HEK293 (cell line): ENCODE data around the gene CD200.

Experiments
- CTCF ChIA-PET: fragments of 350-600 bp; formaldehyde crosslinking; extraction: SDS; loops from one replicate; lab custom pipeline; 2021; ENCODE audit warnings: antibody characterized with exemption; lab: Yijun Ruan, JAX
- POLR2A ChIA-PET: fragments of 300-600 bp; formaldehyde crosslinking; extraction: SDS; loops from one replicate; lab custom pipeline; 2020; ENCODE audit warnings: antibody characterized with exemption, inconsistent platforms; lab: Yijun Ruan, JAX
- H3K27ac ChIP-seq: fragments of 200-500 bp; sonication (Bioruptor generic); 2 replicates; pipeline ENCODE4 v1.5.1; 2014; ENCODE audit warnings: low read depth, low read length, control low read depth, inconsistent platforms; ENCODE audit errors: extremely low read depth
- H3K36me3 ChIP-seq, 2 experiments: fragments of 200-500 bp in 1 of 2; sonication (Bioruptor generic) in 1 of 2; 1 replicate in 1 of 2; 2 replicates in 1 of 2; pipeline ENCODE4 v1.5.1; 2014 to 2017; ENCODE audit warnings: inconsistent platforms in 2 of 2, low read length in 2 of 2; ENCODE audit not compliant: control insufficient read depth in 2 of 2, insufficient read depth in 1 of 2
- H3K4me1 ChIP-seq: fragments of 200-500 bp; sonication (Bioruptor generic); 2 replicates; pipeline ENCODE4 v1.5.1; 2014; ENCODE audit warnings: mild to moderate bottlenecking, low read length, inconsistent platforms; ENCODE audit not compliant: control insufficient read depth, insufficient read depth
- H3K4me3 ChIP-seq: 2 replicates; pipeline ENCODE4 v1.5.1; 2011; ENCODE audit warnings: low read depth, mild to moderate bottlenecking, control low read depth, low read length, moderate library complexity
- H3K9me3 ChIP-seq: fragments of 200-500 bp; sonication (Bioruptor generic); 2 replicates; pipeline ENCODE4 v1.5.1; 2014; ENCODE audit warnings: low read depth, low read length, inconsistent platforms; ENCODE audit not compliant: control insufficient read depth, insufficient read depth
- BCL11B ChIP-seq: fragments of 450-650 bp; formaldehyde crosslinking; IDR thresholded peaks from 2 replicates; pipeline ENCODE4 v1.5.1; 2016; ENCODE audit warnings: low read depth, missing biosample characterization, missing genetic modification characterization
- KLF10 ChIP-seq: fragments of 450-650 bp; IDR thresholded peaks from 2 replicates; pipeline ENCODE4 v1.5.1; 2018; ENCODE audit warnings: missing biosample characterization, mild to moderate bottlenecking, missing genetic modification characterization
- WT1 ChIP-seq: fragments of 450-650 bp; formaldehyde crosslinking; IDR thresholded peaks from 2 replicates; pipeline ENCODE4 v1.5.1; 2016; ENCODE audit warnings: missing biosample characterization, missing genetic modification characterization
- ZBTB17 ChIP-seq: fragments of 450-650 bp; formaldehyde crosslinking; IDR thresholded peaks from 2 replicates; pipeline ENCODE4 v1.5.1; 2016; ENCODE audit warnings: missing biosample characterization, missing genetic modification characterization
- ZBTB7A ChIP-seq: fragments of 450-650 bp; formaldehyde crosslinking; IDR thresholded peaks from 2 replicates; pipeline ENCODE4 v1.5.1; 2016; ENCODE audit warnings: low read depth, missing biosample characterization, missing genetic modification characterization
- ZFP69B ChIP-seq: fragments of 450-650 bp; formaldehyde crosslinking; IDR thresholded peaks from 2 replicates; pipeline ENCODE4 v1.5.1; 2016; ENCODE audit warnings: missing biosample characterization, missing genetic modification characterization
- ZNF10 ChIP-seq: fragments of 450-650 bp; formaldehyde crosslinking; IDR thresholded peaks from 2 replicates; pipeline ENCODE4 v1.5.1; 2017; ENCODE audit warnings: missing biosample characterization, missing genetic modification characterization
- ZNF133 ChIP-seq: fragments of 450-650 bp; formaldehyde crosslinking; IDR thresholded peaks from 2 replicates; pipeline ENCODE4 v1.5.1; 2016; ENCODE audit warnings: missing biosample characterization, missing genetic modification characterization
- ZNF175 ChIP-seq: fragments of 450-650 bp; formaldehyde crosslinking; IDR thresholded peaks from 2 replicates; pipeline ENCODE4 v1.5.1; 2016; ENCODE audit warnings: missing biosample characterization, missing genetic modification characterization
- ZNF214 ChIP-seq: fragments of 450-650 bp; formaldehyde crosslinking; IDR thresholded peaks from 2 replicates; pipeline ENCODE4 v1.5.1; 2017; ENCODE audit warnings: missing biosample characterization, mild to moderate bottlenecking, missing genetic modification characterization, borderline replicate concordance
- ZNF239 ChIP-seq: fragments of 450-650 bp; formaldehyde crosslinking; IDR thresholded peaks from 2 replicates; pipeline ENCODE4 v1.5.1; 2016; ENCODE audit warnings: missing biosample characterization, missing genetic modification characterization
- ZNF292 ChIP-seq: fragments of 450-650 bp; formaldehyde crosslinking; IDR thresholded peaks from 2 replicates; pipeline ENCODE4 v1.5.1; 2016; ENCODE audit warnings: low read depth, missing biosample characterization, missing genetic modification characterization, borderline replicate concordance
- ZNF37A ChIP-seq: fragments of 450-650 bp; IDR thresholded peaks from 2 replicates; pipeline ENCODE4 v1.5.1; 2018; ENCODE audit warnings: missing biosample characterization, missing genetic modification characterization
- ZNF426 ChIP-seq: fragments of 450-650 bp; formaldehyde crosslinking; IDR thresholded peaks from 2 replicates; pipeline ENCODE4 v1.5.1; 2017; ENCODE audit warnings: missing biosample characterization, missing genetic modification characterization, mild to moderate bottlenecking, inconsistent platforms, moderate library complexity
- ZNF530 ChIP-seq: fragments of 450-650 bp; formaldehyde crosslinking; IDR thresholded peaks from 2 replicates; pipeline ENCODE4 v1.5.1; 2016; ENCODE audit warnings: low read depth, missing biosample characterization, missing genetic modification characterization
- ZNF645 ChIP-seq: fragments of 450-650 bp; formaldehyde crosslinking; IDR thresholded peaks from 2 replicates; pipeline ENCODE4; 2016; ENCODE audit warnings: missing biosample characterization, missing genetic modification characterization
- ZNF664 ChIP-seq: fragments of 450-650 bp; formaldehyde crosslinking; IDR thresholded peaks from 2 replicates; pipeline ENCODE4 v1.5.1; 2016; ENCODE audit warnings: missing biosample characterization, missing genetic modification characterization
- ZNF747 ChIP-seq: fragments of 450-650 bp; formaldehyde crosslinking; IDR thresholded peaks from 2 replicates; pipeline ENCODE4 v1.5.1; 2016; ENCODE audit warnings: missing biosample characterization, missing genetic modification characterization
- ZNF843 ChIP-seq: fragments of 450-650 bp; formaldehyde crosslinking; IDR thresholded peaks from 2 replicates; pipeline ENCODE4 v1.5.1; 2016; ENCODE audit warnings: missing biosample characterization, missing genetic modification characterization

Gene CD200

GRCh38 chr3:112302881-112303763, 29.8 kb upstream of the CD200 start:
- Histone ChIP-seq H3K36me3 (no peaks in the 10 kb centered on the region), H3K27ac (no peak overlapping the region), H3K4me1 (no peaks in the 10 kb centered on the region), H3K4me3 (no peak overlapping the region), H3K9me3 (no peaks in the 10 kb centered on the region)
- POLR2A ChIA-PET, result no interaction called here
- no peak for TF ChIP-seq KLF10 (tag by site-specific recombination)
- TF ChIP-seq ZNF214 (tag by site-specific recombination), result no peak
- CTCF ChIA-PET, result interaction anchor here (0.7 to 1.2 kb wide), 2 partner anchors 9 to 29 kb away, joined by 3 to 4 read pairs; partner anchors contain the start of gene SLC9C1

- ChIA-PET CTCF (interaction anchor here (1.1 to 1.2 kb wide), 2 partner anchors 10 to 11 kb away, joined by 3 to 4 read pairs; partner anchors contain the start of gene SLC9C1), POLR2A (no interaction called here)
- Histone ChIP-seq H3K36me3 (no peaks in the 10 kb centered on the region), H3K4me3 (no peak overlapping the region), H3K27ac (no peak overlapping the region), H3K4me1 (no peaks in the 10 kb centered on the region), H3K9me3 (no peaks in the 10 kb centered on the region)
- TF ChIP-seq ZNF843 (tag by site-specific recombination), result no peak
- no peak for TF ChIP-seq ZNF292 (tag by site-specific recombination)
- no peak for TF ChIP-seq ZNF664 (tag by site-specific recombination)
- no peak for TF ChIP-seq ZNF747 (tag by site-specific recombination)
- no peak for TF ChIP-seq ZNF239 (tag by site-specific recombination)
- no peak for TF ChIP-seq KLF10 (tag by site-specific recombination)
- no peak for TF ChIP-seq ZNF530 (tag by site-specific recombination)
- no peak for TF ChIP-seq ZNF645
Observed at GRCh38 chr3:112303764-112304325, 29.1 kb upstream of the CD200 start.

GRCh38 chr3:112304611-112305010, 28.3 kb upstream of the CD200 start:
- CTCF ChIA-PET, result interaction anchor here (1.1 to 1.3 kb wide), 2 partner anchors 12 to 216 kb away, joined by 3 read pairs; no protein-coding TSS in a partner anchor
- Histone ChIP-seq H3K4me1 (no peaks in the 10 kb centered on the region), H3K36me3 (no peaks in the 10 kb centered on the region), H3K9me3 (no peaks in the 10 kb centered on the region), H3K4me3 (no peak overlapping the region), H3K27ac (no peak overlapping the region)
- POLR2A ChIA-PET, result no interaction called here
- TF ChIP-seq ZFP69B (tag by site-specific recombination), result no peak
- TF ChIP-seq ZNF37A (tag by site-specific recombination), result no peak
- no peak for TF ChIP-seq ZNF426 (tag by site-specific recombination)
- no peak for TF ChIP-seq ZBTB17 (tag by site-specific recombination)
- no peak for TF ChIP-seq ZNF10
- TF ChIP-seq ZBTB7A (tag by site-specific recombination), result no peak
- no peak for TF ChIP-seq ZNF214 (tag by site-specific recombination)
- no peak for TF ChIP-seq ZNF175
- no peak for TF ChIP-seq ZNF133 (tag by site-specific recombination)
- no peak for TF ChIP-seq WT1
- no peak for TF ChIP-seq BCL11B (tag by site-specific recombination)
